ENCODE data around the gene ECT2.

The ECT2 gene

DNA sequence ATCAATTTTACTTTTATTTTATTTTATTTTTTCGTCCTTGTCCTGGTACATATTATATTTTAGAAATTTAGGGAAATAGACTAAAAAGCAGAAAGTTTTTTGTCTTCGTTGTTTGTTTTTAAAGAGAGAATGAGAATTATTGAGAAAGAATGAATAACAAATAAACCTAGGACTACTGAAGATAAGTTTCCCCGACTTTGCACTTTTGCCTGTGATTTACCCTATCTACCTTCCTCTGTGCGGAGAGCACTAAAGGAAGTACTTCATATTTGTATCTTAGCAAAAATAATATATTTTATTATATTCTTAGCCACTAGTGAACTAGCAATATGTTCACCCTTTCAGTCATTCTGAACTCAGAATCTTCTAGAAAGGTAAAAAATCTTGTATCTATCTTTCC, 60.6 kb downstream of the ECT2 start:
- Histone ChIP-seq H3K79me2 (ENCODE audit: insufficient read depth, low read length) (no peaks in the 10 kb centered on the region), H3K4me2 (ENCODE audit: insufficient read depth, low read length) (no peak overlapping the region), H3K27ac (ENCODE audit: low read length) (no peak overlapping the region), H3K4me3 (ENCODE audit: low read depth in 1 of 2, low read length in 2 of 2) (no peak overlapping the region), H3K27me3 (ENCODE audit: insufficient read depth, low read length, poor library complexity) (no peaks in the 10 kb centered on the region), H3K36me3 (ENCODE audit: insufficient read depth, low read length) (peaks cover 75% of the 10 kb centered on the region), H3K4me1 (ENCODE audit: insufficient read depth, low read length) (no peaks in the 10 kb centered on the region), H4K20me1 (ENCODE audit: insufficient read depth, low read length) (no peaks in the 10 kb centered on the region), H2AFZ (ENCODE audit: low read depth, low read length) (no peak overlapping the region), H3K9me3 (ENCODE audit: insufficient read depth, low read length, severe bottlenecking) (no peaks in the 10 kb centered on the region), H3K9ac (ENCODE audit: low read depth, low read length) (no peak overlapping the region)
- ATAC-seq (ENCODE audit: insufficient read depth, low read depth) (no peak), DNase-seq (no peak)
- no peak for TF ChIP-seq EZH2 (IDR thresholded peaks at IDR 0.05; ENCODE audit: borderline replicate concordance, low read depth, low read length, severe bottlenecking)
- TF ChIP-seq, protein P1, sequence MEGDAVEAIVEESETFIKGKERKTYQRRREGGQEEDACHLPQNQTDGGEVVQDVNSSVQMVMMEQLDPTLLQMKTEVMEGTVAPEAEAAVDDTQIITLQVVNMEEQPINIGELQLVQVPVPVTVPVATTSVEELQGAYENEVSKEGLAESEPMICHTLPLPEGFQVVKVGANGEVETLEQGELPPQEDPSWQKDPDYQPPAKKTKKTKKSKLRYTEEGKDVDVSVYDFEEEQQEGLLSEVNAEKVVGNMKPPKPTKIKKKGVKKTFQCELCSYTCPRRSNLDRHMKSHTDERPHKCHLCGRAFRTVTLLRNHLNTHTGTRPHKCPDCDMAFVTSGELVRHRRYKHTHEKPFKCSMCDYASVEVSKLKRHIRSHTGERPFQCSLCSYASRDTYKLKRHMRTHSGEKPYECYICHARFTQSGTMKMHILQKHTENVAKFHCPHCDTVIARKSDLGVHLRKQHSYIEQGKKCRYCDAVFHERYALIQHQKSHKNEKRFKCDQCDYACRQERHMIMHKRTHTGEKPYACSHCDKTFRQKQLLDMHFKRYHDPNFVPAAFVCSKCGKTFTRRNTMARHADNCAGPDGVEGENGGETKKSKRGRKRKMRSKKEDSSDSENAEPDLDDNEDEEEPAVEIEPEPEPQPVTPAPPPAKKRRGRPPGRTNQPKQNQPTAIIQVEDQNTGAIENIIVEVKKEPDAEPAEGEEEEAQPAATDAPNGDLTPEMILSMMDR (IDR thresholded peaks at IDR 0.05; ENCODE audit: borderline replicate concordance, extremely low read depth, low read length, poor library complexity, severe bottlenecking), result no peak

DNA sequence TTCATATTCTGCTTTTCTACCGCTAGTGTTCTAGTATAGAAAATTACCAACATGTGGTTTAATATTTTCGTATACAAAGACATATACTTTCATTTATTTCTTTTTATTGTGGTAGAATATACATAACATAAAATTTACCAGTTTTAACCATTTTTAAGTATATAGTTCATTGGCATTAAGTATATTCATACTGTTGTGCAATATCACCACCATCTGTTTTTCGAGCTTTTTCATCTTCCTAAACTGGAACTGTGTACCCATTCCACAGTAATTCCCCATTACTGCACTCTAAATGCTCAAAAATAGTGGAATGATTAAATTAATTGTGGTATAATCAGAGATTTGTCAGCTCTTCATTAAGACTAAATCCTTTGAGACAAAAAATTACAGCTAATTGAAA, 62.9 kb downstream of the ECT2 start:
- no peaks in the 10 kb centered on the region for H3K79me2 ChIP-seq (ENCODE audit: insufficient read depth, low read length)
- H3K4me2 ChIP-seq (ENCODE audit: insufficient read depth, low read length), result no peak overlapping the region
- no peak for TF ChIP-seq EZH2 (IDR thresholded peaks at IDR 0.05; ENCODE audit: borderline replicate concordance, low read depth, low read length, severe bottlenecking)
- TF ChIP-seq, protein P1 (IDR thresholded peaks at IDR 0.05; ENCODE audit: borderline replicate concordance, extremely low read depth, low read length, poor library complexity, severe bottlenecking), result no peak
- no peak overlapping the region for H3K4me3 ChIP-seq (ENCODE audit: low read depth in 1 of 2, low read length in 2 of 2)
- H3K27me3 ChIP-seq (ENCODE audit: insufficient read depth, low read length, poor library complexity), result no peaks in the 10 kb centered on the region
- no peak for ATAC-seq (ENCODE audit: insufficient read depth, low read depth)
- no peak overlapping the region for H3K27ac ChIP-seq (ENCODE audit: low read length)
- H3K36me3 ChIP-seq (ENCODE audit: insufficient read depth, low read length), result peaks cover 72% of the 10 kb centered on the region
- no peak overlapping the region for H3K9ac ChIP-seq (ENCODE audit: low read depth, low read length)
- no peak for DNase-seq
- H2AFZ ChIP-seq (ENCODE audit: low read depth, low read length), result no peak overlapping the region
- no peaks in the 10 kb centered on the region for H4K20me1 ChIP-seq (ENCODE audit: insufficient read depth, low read length)
- no peaks in the 10 kb centered on the region for H3K9me3 ChIP-seq (ENCODE audit: insufficient read depth, low read length, severe bottlenecking)
- H3K4me1 ChIP-seq (ENCODE audit: insufficient read depth, low read length), result no peaks in the 10 kb centered on the region

DNA sequence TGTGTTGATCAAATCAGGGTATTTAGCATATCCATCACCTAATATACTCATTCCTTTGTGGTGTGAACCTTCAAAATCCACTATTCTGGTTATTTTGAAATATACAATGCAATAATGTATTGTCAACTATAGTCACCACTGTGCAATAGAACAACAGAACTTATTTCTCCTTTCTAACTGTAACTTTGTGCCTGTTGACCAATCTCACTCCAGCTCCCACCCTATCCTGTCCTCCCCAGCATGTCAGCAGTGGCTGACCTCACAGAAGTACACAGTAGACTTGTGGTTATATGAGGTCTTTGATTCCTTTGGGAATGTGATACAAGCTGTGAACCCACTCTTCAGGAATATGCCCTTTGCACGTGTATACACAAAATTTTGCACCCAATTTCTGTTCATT, 64.2 kb downstream of the ECT2 start:
- Histone ChIP-seq H3K27me3 (ENCODE audit: insufficient read depth, low read length, poor library complexity) (no peaks in the 10 kb centered on the region), H3K27ac (ENCODE audit: low read length) (no peak overlapping the region), H3K9ac (ENCODE audit: low read depth, low read length) (no peak overlapping the region), H3K4me2 (ENCODE audit: insufficient read depth, low read length) (no peak overlapping the region), H3K4me3 (ENCODE audit: low read depth in 1 of 2, low read length in 2 of 2) (no peak overlapping the region), H3K4me1 (ENCODE audit: insufficient read depth, low read length) (no peaks in the 10 kb centered on the region), H3K36me3 (ENCODE audit: insufficient read depth, low read length) (peaks cover 68% of the 10 kb centered on the region), H3K79me2 (ENCODE audit: insufficient read depth, low read length) (no peaks in the 10 kb centered on the region), H4K20me1 (ENCODE audit: insufficient read depth, low read length) (no peaks in the 10 kb centered on the region), H3K9me3 (ENCODE audit: insufficient read depth, low read length, severe bottlenecking) (no peaks in the 10 kb centered on the region), H2AFZ (ENCODE audit: low read depth, low read length) (no peak overlapping the region)
- ATAC-seq (ENCODE audit: insufficient read depth, low read depth), result no peak
- DNase-seq, result no peak
- no peak for TF ChIP-seq EZH2 (IDR thresholded peaks at IDR 0.05; ENCODE audit: borderline replicate concordance, low read depth, low read length, severe bottlenecking)
- TF ChIP-seq, protein P1 (IDR thresholded peaks at IDR 0.05; ENCODE audit: borderline replicate concordance, extremely low read depth, low read length, poor library complexity, severe bottlenecking), result no peak

DNA sequence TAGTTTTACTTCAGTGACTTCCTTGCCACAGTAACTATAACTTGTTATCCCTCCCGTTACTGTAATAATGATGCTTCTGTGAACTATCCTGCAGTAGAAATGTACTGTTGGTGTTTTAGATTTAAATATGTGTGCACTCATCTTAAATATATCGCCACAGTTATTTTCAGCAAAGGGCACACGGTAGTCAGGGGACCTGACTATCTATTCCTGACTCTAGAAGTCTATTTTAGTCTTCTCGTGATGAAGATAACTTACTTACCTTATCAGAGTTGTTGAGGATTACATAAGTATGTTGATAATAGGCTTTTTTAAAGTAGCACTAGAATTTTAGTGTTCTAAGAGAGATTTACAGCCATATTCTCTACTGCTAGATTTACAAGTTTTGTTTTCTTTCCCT, 65.3 kb downstream of the ECT2 start:
- no peak overlapping the region for H3K27ac ChIP-seq (ENCODE audit: low read length)
- DNase-seq (no peak), ATAC-seq (ENCODE audit: insufficient read depth, low read depth) (no peak)
- H2AFZ ChIP-seq (ENCODE audit: low read depth, low read length), result no peak overlapping the region
- no peaks in the 10 kb centered on the region for H3K79me2 ChIP-seq (ENCODE audit: insufficient read depth, low read length)
- H4K20me1 ChIP-seq (ENCODE audit: insufficient read depth, low read length), result no peaks in the 10 kb centered on the region
- H3K4me3 ChIP-seq (ENCODE audit: low read depth in 1 of 2, low read length in 2 of 2), result no peak overlapping the region
- H3K4me2 ChIP-seq (ENCODE audit: insufficient read depth, low read length), result no peak overlapping the region
- no peaks in the 10 kb centered on the region for H3K9me3 ChIP-seq (ENCODE audit: insufficient read depth, low read length, severe bottlenecking)
- no peak overlapping the region for H3K9ac ChIP-seq (ENCODE audit: low read depth, low read length)
- TF ChIP-seq, protein P1 (IDR thresholded peaks at IDR 0.05; ENCODE audit: borderline replicate concordance, extremely low read depth, low read length, poor library complexity, severe bottlenecking), result no peak
- no peak for TF ChIP-seq EZH2 (IDR thresholded peaks at IDR 0.05; ENCODE audit: borderline replicate concordance, low read depth, low read length, severe bottlenecking)
- H3K27me3 ChIP-seq (ENCODE audit: insufficient read depth, low read length, poor library complexity), result no peaks in the 10 kb centered on the region
- peaks cover 71% of the 10 kb centered on the region for H3K36me3 ChIP-seq (ENCODE audit: insufficient read depth, low read length)
- no peaks in the 10 kb centered on the region for H3K4me1 ChIP-seq (ENCODE audit: insufficient read depth, low read length)
